AG08395 (cell line): ENCODE measurements around the gene APBA2.

Experiments used
- DNase-seq: peaks from one replicate; pipeline ENCODE4 v3.0.0; 2012; ENCODE audit warnings: mixed read lengths, low spot score

APBA2 gene

GRCh38 chr15:28896951-28897350, 11.2 kb downstream of the APBA2 start:
- no peak for DNase-seq

DNA sequence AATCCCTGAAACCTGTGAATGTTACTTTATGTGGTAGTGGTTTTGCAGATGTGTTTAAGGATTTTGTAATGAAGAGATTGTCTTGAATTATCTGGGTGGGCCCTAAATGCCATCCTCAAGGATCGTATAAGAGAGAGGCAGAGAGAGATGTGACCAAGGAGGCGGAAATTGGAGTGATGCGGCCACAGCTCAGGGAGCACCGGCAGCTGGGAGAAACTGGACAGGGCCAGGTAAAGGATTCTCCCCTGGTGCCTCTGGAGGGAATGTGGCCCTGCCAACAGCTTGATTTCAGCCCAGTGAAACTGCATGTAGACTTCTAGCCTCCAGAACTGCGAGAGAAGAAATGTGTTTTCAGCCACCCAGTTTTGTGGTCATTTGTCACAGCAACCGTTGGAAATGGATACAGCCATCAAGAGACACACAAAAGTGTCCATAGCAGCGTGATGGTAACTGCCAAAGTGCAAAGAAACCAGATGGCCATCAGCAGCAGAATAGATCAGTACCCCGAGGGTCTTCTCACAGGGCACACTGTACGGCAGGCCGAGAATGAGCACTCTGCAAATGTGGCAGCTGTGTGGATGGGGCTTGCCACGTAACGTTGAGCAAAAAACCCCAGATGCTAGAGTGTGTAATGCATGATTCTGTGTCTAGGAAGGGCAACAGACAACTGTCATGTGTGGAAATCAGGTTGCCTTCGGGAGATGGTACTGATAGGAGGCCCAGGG, 12.2 kb downstream of the APBA2 start:
- DNase-seq = no peak

- DNase-seq = no peak
These were observed 13.4 kb downstream of the APBA2 start for GRCh38 chr15:28899061-28899738.

GRCh38 chr15:28900041-28900891, 14.5 kb downstream of the APBA2 start:
- no peak for DNase-seq

DNA sequence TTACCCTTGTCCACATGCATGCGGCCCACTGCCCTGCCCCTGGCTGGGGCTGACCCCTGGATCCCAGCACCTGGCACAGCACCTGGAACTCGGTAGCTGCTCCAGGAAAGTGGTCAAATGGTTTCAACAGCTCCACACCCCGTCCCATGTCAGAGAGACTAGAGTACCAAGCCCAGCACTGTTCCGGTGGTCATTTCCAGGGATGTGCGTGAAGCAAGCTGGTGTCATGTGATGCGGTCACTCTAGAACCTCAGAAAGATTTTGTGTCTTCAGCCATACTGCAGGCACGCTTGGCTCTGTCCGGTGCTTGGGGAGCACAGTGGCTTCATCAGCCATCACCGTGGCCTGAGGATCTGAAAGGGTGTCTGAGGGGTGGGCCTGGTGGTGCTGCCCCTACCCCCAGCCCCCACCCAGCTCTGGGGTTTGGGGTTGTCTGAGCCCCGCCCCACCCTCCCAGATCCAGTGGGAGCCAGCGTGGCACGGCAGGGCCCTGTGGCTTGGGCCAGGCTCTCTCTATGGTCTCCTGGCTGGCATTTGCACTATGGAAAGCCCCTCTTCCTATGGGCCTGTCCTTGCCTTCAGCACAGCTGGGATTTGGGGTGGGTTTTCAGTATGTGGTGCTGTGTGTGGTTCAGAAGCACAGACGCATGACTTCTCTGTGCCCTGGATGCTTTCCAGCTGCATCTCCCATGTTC, 15.3 kb downstream of the APBA2 start:
- DNase-seq = no peak

- DNase-seq = no peak
These were observed 15.8 kb downstream of the APBA2 start for GRCh38 chr15:28901587-28901980.

DNA sequence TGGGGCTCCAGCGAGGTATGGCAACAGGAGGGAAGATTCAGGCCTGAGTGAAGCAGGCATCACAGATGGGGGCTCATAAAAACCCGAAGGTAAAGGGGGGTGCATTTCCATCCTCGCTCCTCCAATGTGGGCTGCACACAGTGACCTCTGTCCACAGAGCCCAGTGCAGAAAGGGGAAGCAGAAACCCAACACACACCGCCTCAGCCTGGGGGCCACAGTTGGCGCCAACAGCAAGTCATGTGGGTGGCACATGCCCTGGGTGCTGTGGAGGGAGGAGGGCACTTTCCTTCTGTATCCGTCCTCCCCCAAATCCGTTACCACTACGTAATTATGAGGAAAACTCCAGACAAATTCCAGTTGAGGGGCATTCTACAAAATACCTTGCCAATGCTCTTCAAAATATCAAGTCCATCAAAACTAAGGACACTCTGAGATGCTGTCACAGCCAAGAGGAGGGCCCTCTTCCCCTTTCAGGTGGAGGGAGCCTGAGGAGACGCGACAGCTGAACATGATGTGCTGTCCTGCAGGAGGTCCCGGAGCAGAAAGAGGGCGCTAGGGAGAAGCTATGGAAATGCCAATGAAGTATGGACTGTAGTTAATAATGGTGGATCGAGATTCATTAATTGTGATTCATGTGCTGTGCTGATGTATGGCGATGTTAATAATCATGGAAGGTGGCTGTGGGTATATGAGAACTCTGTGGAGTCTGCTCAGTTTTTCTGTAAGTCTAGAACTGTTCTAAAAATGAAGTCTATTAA, 16.4 kb downstream of the APBA2 start:
- no peak for DNase-seq

DNA sequence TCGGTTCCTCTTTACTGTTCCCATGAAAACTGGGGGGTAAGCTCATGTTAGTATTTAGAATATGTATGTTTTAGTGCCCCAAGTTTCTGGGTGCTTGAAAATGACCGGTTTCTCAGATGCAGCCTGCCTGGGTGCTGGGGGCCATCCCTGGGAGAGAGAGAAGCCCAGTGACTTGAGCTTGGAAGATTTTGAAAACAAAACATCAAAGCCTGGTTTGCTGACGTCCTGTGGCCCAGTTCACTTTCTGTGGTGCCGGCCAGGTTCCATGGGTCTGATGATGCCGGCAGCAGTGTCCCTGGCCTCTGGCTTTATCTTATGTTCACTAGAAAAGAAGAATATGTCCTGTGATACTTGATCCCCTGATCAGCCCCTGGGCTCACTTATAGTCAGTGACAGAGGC, 17.1 kb downstream of the APBA2 start:
- no peak for DNase-seq

DNA sequence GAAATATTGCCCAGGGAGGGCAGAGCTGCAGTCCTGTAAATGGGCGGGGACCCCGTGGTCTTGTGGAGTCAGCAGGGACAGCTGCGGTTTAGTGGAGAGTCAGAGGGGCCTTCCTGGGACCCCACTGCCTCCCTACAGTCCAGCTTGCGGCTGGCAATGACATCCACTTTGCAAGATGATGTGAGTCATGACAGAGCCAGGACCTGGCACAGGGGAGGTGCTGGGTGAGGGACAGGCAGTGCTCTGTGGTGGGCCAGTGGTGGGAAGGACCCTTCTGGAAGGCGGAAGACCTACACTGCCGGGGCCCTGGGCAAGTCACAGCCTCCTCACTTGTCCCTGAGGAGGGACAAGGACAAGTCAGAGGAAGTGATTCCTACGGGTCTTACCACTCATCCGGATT, 17.8 kb downstream of the APBA2 start:
- no peak for DNase-seq

- DNase-seq = no peak
These were observed 18.2 kb downstream of the APBA2 start for GRCh38 chr15:28904003-28904402.

GRCh38 chr15:28904541-28905315, 19.0 kb downstream of the APBA2 start:
- no peak for DNase-seq

DNA sequence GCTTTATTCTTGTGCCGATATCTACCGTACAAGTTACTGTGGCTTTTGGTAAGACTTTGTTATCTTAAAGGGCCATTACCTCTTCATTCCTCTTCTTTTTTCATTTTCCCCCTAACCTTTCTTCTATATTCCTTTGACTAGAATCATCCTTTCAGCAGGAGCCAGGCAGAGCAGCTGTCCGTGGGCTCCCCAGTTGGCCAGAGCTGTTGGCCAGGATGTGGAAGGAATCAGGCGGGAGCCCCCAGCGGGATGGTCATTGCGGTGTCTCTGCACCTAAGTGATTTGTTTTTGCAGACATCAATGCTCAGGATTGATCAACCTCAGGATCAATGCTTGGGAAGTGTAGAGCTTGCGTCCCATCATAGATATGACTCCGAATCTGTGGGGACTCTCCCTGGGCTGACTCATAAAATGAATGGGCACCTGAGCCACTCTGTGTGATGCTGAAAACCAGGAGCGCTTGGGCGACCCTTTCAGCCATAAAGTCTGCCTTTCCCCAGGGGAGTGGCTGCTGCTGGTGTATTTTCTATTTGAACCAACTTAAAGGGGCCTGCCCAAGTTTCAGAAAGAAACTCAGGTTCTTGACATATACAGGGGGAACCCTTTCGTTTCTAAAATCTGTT, 21.7 kb downstream of the APBA2 start:
- no peak for DNase-seq

GRCh38 chr15:28909958-28910500, 24.3 kb downstream of the APBA2 start:
- no peak for DNase-seq

GRCh38 chr15:28911310-28911931, 25.6 kb downstream of the APBA2 start:
- DNase-seq = no peak

- no peak for DNase-seq
These were observed 26.6 kb downstream of the APBA2 start for GRCh38 chr15:28912422-28912821.

DNA sequence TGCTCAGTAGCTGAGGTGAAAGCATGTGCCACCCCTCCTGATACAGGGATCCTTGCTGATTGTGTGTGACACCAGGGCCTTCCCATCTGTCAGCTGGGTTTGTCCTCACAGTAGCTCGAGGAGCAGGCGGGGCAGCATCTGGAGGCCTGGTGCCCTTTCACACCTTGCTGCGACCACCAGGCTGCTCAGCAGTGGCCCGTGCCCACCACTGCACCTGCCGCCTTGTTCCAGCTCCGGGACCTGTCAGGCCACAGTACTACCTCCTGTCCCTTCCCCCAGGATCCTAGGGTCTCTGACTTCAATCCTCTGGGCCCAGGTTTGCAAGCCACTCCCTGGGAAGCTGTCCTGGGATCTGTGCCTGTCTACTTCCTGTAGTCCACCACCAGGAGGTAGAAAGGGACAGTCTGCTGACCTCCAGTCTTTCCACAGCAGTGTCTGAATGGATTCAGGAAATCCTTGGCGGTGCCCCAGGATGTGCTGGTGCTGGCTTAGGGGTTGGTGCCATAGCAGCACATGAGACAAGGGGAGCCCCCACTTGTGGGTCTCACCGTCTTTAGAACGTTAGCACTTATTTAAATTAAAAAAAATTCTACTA, 27.5 kb downstream of the APBA2 start:
- no peak for DNase-seq

DNA sequence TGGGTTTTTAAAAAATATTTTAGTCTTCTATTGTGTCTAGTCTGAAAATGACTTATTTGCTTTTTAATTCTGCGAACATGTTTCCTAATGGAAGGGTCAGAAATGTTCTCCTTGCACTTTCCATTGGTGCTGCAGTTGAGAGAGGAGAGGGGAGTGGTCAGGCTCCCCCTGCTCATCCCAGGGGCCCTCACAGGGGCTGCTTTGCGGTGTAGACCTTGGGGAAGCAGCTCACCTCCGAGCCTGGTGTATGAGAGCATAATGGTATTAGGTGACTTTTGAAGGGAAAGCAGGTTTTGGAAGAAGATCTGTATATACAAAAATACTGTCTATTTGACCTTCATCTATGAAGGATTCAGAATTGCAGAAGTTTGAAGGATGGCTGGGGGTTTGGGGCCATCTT, 28.3 kb downstream of the APBA2 start:
- no peak for DNase-seq

DNA sequence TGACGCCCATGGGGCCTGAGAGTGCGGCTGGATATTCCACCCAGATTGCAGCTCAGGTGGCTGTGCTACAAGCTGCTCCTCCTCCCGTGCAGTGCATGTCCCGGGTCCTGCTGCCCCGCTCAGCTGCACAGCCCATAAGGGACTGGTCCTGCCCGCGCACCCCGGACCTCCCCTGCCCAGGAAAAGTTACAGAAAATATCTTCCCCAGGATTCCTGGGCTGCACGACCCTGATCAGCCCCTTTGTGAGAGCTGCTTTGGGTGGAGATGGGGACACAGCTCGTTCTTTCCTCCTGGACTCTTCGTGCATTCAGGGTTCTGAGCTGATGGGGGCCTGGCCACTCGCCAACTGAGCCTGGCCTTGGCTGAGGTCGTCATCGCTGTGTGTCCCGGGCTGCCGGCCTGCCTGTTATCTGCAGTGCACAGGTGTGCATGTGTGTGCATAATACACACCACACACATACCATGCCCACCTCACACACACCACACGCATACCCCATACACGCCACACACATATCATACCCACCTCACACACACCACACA, 28.8 kb downstream of the APBA2 start:
- no peak for DNase-seq
